H9 (cell line): ENCODE results near the gene CNMD. TPM values are rescaled to one million over a fixed set of nuclear protein-coding genes. Genes with fewer than 3 reads are reported as not detected.

Source experiments
- DNase-seq: peaks from one replicate; pipeline ENCODE4 v3.0.0-alpha.2; 2017
- H2AFZ ChIP-seq: one replicate; pipeline ENCODE4 v1.6.1; 2013; ENCODE audit warnings: mild to moderate bottlenecking, low read length, control low read depth, moderate library complexity
- H2AK5ac ChIP-seq: 2 replicates; pipeline ENCODE4 v1.6.1; 2013; ENCODE audit warnings: low read length, control low read depth, mixed read lengths; ENCODE audit not compliant: insufficient read length
- H2BK120ac ChIP-seq: one replicate; pipeline ENCODE4 v1.6.1; 2013; ENCODE audit warnings: low read depth, mild to moderate bottlenecking, low read length, control low read depth, inconsistent platforms; ENCODE audit not compliant: poor library complexity, severe bottlenecking
- H2BK12ac ChIP-seq: 2 replicates; pipeline ENCODE4 v1.6.1; 2013; ENCODE audit warnings: low read length, control low read depth, mixed read lengths, low read depth; ENCODE audit not compliant: insufficient read length
- H2BK15ac ChIP-seq: 2 replicates; pipeline ENCODE4 v1.6.1; 2013; ENCODE audit warnings: low read depth, low read length, control low read depth
- H2BK20ac ChIP-seq: one replicate; pipeline ENCODE4 v1.6.1; 2013; ENCODE audit warnings: low read depth, mild to moderate bottlenecking, low read length, control low read depth, inconsistent platforms; ENCODE audit not compliant: poor library complexity, severe bottlenecking
- H2BK5ac ChIP-seq: 2 replicates; pipeline ENCODE4 v1.6.1; 2013; ENCODE audit warnings: low read length, control low read depth, mixed read lengths; ENCODE audit not compliant: insufficient read length
- H3K14ac ChIP-seq: 2 replicates; pipeline ENCODE4 v1.6.1; 2013; ENCODE audit warnings: low read length, control low read depth; ENCODE audit not compliant: insufficient read depth
- H3K18ac ChIP-seq: 2 replicates; pipeline ENCODE4 v1.6.1; 2013; ENCODE audit warnings: low read depth, mild to moderate bottlenecking, mixed read lengths, low read length, control low read depth; ENCODE audit not compliant: insufficient read length
- H3K23ac ChIP-seq: 2 replicates; pipeline ENCODE4 v1.6.1; 2013; ENCODE audit warnings: low read length, control low read depth, mixed read lengths, low read depth; ENCODE audit not compliant: insufficient read length
- H3K23me2 ChIP-seq: 2 replicates; pipeline ENCODE4 v1.6.1; 2013; ENCODE audit warnings: low read depth, mild to moderate bottlenecking, mixed read lengths, low read length, control low read depth; ENCODE audit not compliant: insufficient read length, poor library complexity, severe bottlenecking
- H3K27ac ChIP-seq: 2 replicates; pipeline ENCODE4 v1.5.1; 2013; ENCODE audit warnings: low read length, control low read depth, mixed read lengths, low read depth; ENCODE audit not compliant: insufficient read length
- H3K27me3 ChIP-seq: 2 replicates; pipeline ENCODE4 v1.6.1; 2013; ENCODE audit warnings: low read length, control low read depth, inconsistent platforms; ENCODE audit not compliant: insufficient read depth
- H3K4ac ChIP-seq: 2 replicates; pipeline ENCODE4 v1.6.1; 2013; ENCODE audit warnings: low read depth, mild to moderate bottlenecking, control low read depth, inconsistent platforms, low read length, moderate library complexity
- H3K4me1 ChIP-seq: 2 replicates; pipeline ENCODE4 v1.6.1; 2013; ENCODE audit warnings: low read length, control low read depth, inconsistent platforms; ENCODE audit not compliant: insufficient read depth
- H3K4me2 ChIP-seq: 2 replicates; pipeline ENCODE4 v1.6.1; 2013; ENCODE audit warnings: low read length, control low read depth, mixed read lengths; ENCODE audit not compliant: insufficient read length, insufficient read depth
- H3K56ac ChIP-seq: 2 replicates; pipeline ENCODE4 v1.6.1; 2013; ENCODE audit warnings: low read depth, mild to moderate bottlenecking, mixed read lengths, low read length, control low read depth; ENCODE audit not compliant: insufficient read length
- H3K79me1 ChIP-seq: 2 replicates; pipeline ENCODE4 v1.6.1; 2013; ENCODE audit warnings: low read depth, mild to moderate bottlenecking, moderate library complexity, low read length, control low read depth, inconsistent platforms; ENCODE audit not compliant: insufficient read depth, poor library complexity, severe bottlenecking
- H3K79me2 ChIP-seq: 2 replicates; pipeline ENCODE4 v1.6.1; 2013; ENCODE audit warnings: low read length, control low read depth, inconsistent platforms; ENCODE audit not compliant: insufficient read depth
- H3K9ac ChIP-seq: 2 replicates; pipeline ENCODE4 v1.6.1; 2013; ENCODE audit warnings: low read length, control low read depth, mixed read lengths; ENCODE audit not compliant: insufficient read length; ENCODE audit errors: extremely low read depth
- H3K9me3 ChIP-seq: one replicate; pipeline ENCODE4 v1.6.1; 2013; ENCODE audit warnings: low read depth, low read length, inconsistent platforms; ENCODE audit not compliant: control insufficient read depth
- H3T11ph ChIP-seq: one replicate; pipeline ENCODE4 v1.6.1; 2013; ENCODE audit warnings: mild to moderate bottlenecking, low read length, control low read depth, inconsistent platforms
- H4K20me1 ChIP-seq: one replicate; pipeline ENCODE4 v1.6.1; 2013; ENCODE audit not compliant: control insufficient read depth, insufficient read length, insufficient read depth
- H4K5ac ChIP-seq: 2 replicates; pipeline ENCODE4 v1.6.1; 2013; ENCODE audit warnings: low read depth, mild to moderate bottlenecking, mixed read lengths, low read length, control low read depth; ENCODE audit not compliant: insufficient read length
- H4K8ac ChIP-seq: replicated peaks from 2 replicates; pipeline ENCODE4 v1.6.1; 2013; ENCODE audit warnings: low read length, control low read depth, mixed read lengths, low read depth; ENCODE audit not compliant: insufficient read length
- H4K91ac ChIP-seq: 2 replicates; pipeline ENCODE4 v1.6.1; 2013; ENCODE audit warnings: low read depth, mild to moderate bottlenecking, moderate library complexity, mixed read lengths, low read length, control low read depth; ENCODE audit not compliant: insufficient read length
- H3K27ac Mint-ChIP-seq, 3 experiments: 2 replicates in 2 of 3; 3 replicates in 1 of 3; pipeline ENCODE4 v1.8.0; 2020 to 2021; ENCODE audit warnings: mixed read lengths in 3 of 3, mild to moderate bottlenecking in 1 of 3, moderate library complexity in 1 of 3
- H3K27me3 Mint-ChIP-seq: 2 replicates; pipeline ENCODE4 v1.8.0; 2021; ENCODE audit warnings: low read depth, mild to moderate bottlenecking, moderate library complexity, mixed read lengths
- H3K36me3 Mint-ChIP-seq, 3 experiments: 2 replicates in 2 of 3; 3 replicates in 1 of 3; pipeline ENCODE4 v1.8.0; 2020 to 2021; ENCODE audit warnings: low read depth in 3 of 3, mixed read lengths in 3 of 3; ENCODE audit not compliant: insufficient read depth in 1 of 3
- H3K4me1 Mint-ChIP-seq, 2 experiments: 2 replicates each; pipeline ENCODE4 v1.8.0; 2020; ENCODE audit warnings: mixed read lengths in 2 of 2
- H3K4me3 Mint-ChIP-seq, 2 experiments: 2 replicates in 1 of 2; 3 replicates in 1 of 2; pipeline ENCODE4 v1.8.0; 2020 to 2021; ENCODE audit warnings: mild to moderate bottlenecking in 2 of 2, mixed read lengths in 2 of 2, moderate library complexity in 1 of 2
- H3K9me3 Mint-ChIP-seq, 2 experiments: 2 replicates in 1 of 2; 3 replicates in 1 of 2; pipeline ENCODE4 v1.8.0; 2020; ENCODE audit warnings: mild to moderate bottlenecking in 2 of 2, mixed read lengths in 2 of 2, moderate library complexity in 1 of 2
- CTCF ChIP-seq: fragments of 200-600 bp; sonication (generic); conservative IDR thresholded peaks from 3 replicates; pipeline ENCODE4 v1.8.0; 2021; ENCODE audit warnings: antibody characterized with exemption, mild to moderate bottlenecking
- WGBS: extraction: QIAGEN DNeasy Blood & Tissue Kit; methylation state at CpG from one replicate; pipeline ENCODE4 v1.1.7; 2013; ENCODE audit warnings: missing lambda C conversion rate, low lambda C conversion rate, mixed read lengths; ENCODE audit not compliant: insufficient read length; ENCODE audit errors: extremely low coverage; 5-methylcytosine and 5-hydroxymethylcytosine counted together
- total RNA-seq: library from RNA; stranded (reverse); gene quantifications from 2 replicates; pipeline ENCODE4 v1.2.1, GENCODE V29; 2021

CNMD gene
- total RNA-seq, 1 experiment from 2014 or later: 96.0 TPM

GRCh38 chr13:52776726-52777125, 37.1 kb upstream of the CNMD start:
- Mint-ChIP-seq H3K27me3 (peaks cover 2% of the 10 kb centered on the region), H3K36me3 (no peaks in the 10 kb centered on the region; a peak in 1 of 7 replicates), H3K4me3 (no peak overlapping the region), H3K4me1 (peaks cover 0 to 11% of the 10 kb centered on the region in 2 experiments; a peak in 2 of 4 replicates), H3K9me3 (no peaks in the 10 kb centered on the region), H3K27ac (no peak overlapping the region)
- Histone ChIP-seq H3K14ac (no peak overlapping the region), H4K5ac (no peak overlapping the region), H3K79me2 (no peaks in the 10 kb centered on the region), H3K4me2 (no peak overlapping the region), H4K91ac (no peak overlapping the region), H3K56ac (no peak overlapping the region), H3K18ac (no peak overlapping the region), H2AFZ (no peak overlapping the region), H3K4ac (no peak overlapping the region), H2BK120ac (no peak overlapping the region), H4K20me1 (no peaks in the 10 kb centered on the region), H2BK5ac (no peak overlapping the region), H3T11ph (no peak overlapping the region), H3K4me1 (no peaks in the 10 kb centered on the region), H3K23me2 (no peaks in the 10 kb centered on the region), H2BK12ac (no peak overlapping the region), H3K23ac (no peak overlapping the region), H3K27ac (no peak overlapping the region), H3K9ac (no peak overlapping the region), H3K79me1 (no peaks in the 10 kb centered on the region), H2AK5ac (no peak overlapping the region), H3K27me3 (no peaks in the 10 kb centered on the region), H2BK20ac (no peak overlapping the region), H2BK15ac (no peak overlapping the region), H4K8ac (no peak overlapping the region), H3K9me3 (no peaks in the 10 kb centered on the region)
- no CpG with 5 or more reads among the region's 3 CpGs for WGBS
- no peak for DNase-seq
- no peak for TF ChIP-seq CTCF
